ENCODE results near the gene CHST15. TPM values are rescaled to one million over a fixed set of nuclear protein-coding genes. Genes with fewer than 3 reads are reported as not detected.
A peak's percentile ranks its signal among the peaks of the same experiment; 100 is the strongest.

The CHST15 gene
- total RNA-seq, 1 donor from 2014 or later: 4.5 TPM

- intact Hi-C loops (cut with micrococcal nuclease): no loop called here
- no peaks in the 10 kb centered on the region for H3K36me3 ChIP-seq
- H3K9me3 ChIP-seq (replicated peaks): no peaks in the 10 kb centered on the region
- H3K4me1 ChIP-seq: peaks cover 8% of the 10 kb centered on the region
- no peak for DNase-seq
- H3K27ac ChIP-seq (replicated peaks): no peak overlapping the region
- TF ChIP-seq CTCF (IDR thresholded peaks at IDR 0.05; ENCODE audit: borderline replicate concordance): no peak
- no peaks in the 10 kb centered on the region for H3K27me3 ChIP-seq (ENCODE audit: low read depth)
- no peak overlapping the region for H3K4me3 ChIP-seq
Observed at GRCh38 chr10:124126983-124127385, 33.6 kb upstream of the CHST15 start.

GRCh38 chr10:124126145-124126982 is 33.0 kb upstream of the CHST15 start:
- no peaks in the 10 kb centered on the region for H3K36me3 ChIP-seq
- H3K27me3 ChIP-seq (ENCODE audit: low read depth): no peaks in the 10 kb centered on the region
- TF ChIP-seq CTCF (IDR thresholded peaks at IDR 0.05; ENCODE audit: borderline replicate concordance): no peak
- intact Hi-C loops (cut with micrococcal nuclease): no loop called here
- peaks cover 8% of the 10 kb centered on the region for H3K4me1 ChIP-seq
- H3K27ac ChIP-seq (replicated peaks): no peak overlapping the region
- no peaks in the 10 kb centered on the region for H3K9me3 ChIP-seq (replicated peaks)
- no peak overlapping the region for H3K4me3 ChIP-seq
- no peak for DNase-seq

- intact Hi-C loops (cut with micrococcal nuclease): no loop called here
- DNase-seq: no peak
- Histone ChIP-seq H3K4me1 (peaks cover 9% of the 10 kb centered on the region), H3K4me3 (no peak overlapping the region), H3K36me3 (no peaks in the 10 kb centered on the region), H3K9me3 (replicated peaks) (no peaks in the 10 kb centered on the region), H3K27ac (replicated peaks) (no peak overlapping the region), H3K27me3 (ENCODE audit: low read depth) (no peaks in the 10 kb centered on the region)
- peak; percentile 32 for TF ChIP-seq CTCF (IDR thresholded peaks at IDR 0.05; ENCODE audit: borderline replicate concordance)
Observed at GRCh38 chr10:124125305-124126116, 32.1 kb upstream of the CHST15 start.

- Histone ChIP-seq H3K27me3 (ENCODE audit: low read depth) (no peaks in the 10 kb centered on the region), H3K27ac (replicated peaks) (no peak overlapping the region), H3K4me1 (peaks cover 14% of the 10 kb centered on the region), H3K36me3 (no peaks in the 10 kb centered on the region), H3K9me3 (replicated peaks) (no peaks in the 10 kb centered on the region), H3K4me3 (no peak overlapping the region)
- no peak for DNase-seq
- intact Hi-C loops (cut with micrococcal nuclease): no loop called here
- no peak for TF ChIP-seq CTCF (IDR thresholded peaks at IDR 0.05; ENCODE audit: borderline replicate concordance)
Observed at GRCh38 chr10:124124769-124125161, 31.4 kb upstream of the CHST15 start.

DNA sequence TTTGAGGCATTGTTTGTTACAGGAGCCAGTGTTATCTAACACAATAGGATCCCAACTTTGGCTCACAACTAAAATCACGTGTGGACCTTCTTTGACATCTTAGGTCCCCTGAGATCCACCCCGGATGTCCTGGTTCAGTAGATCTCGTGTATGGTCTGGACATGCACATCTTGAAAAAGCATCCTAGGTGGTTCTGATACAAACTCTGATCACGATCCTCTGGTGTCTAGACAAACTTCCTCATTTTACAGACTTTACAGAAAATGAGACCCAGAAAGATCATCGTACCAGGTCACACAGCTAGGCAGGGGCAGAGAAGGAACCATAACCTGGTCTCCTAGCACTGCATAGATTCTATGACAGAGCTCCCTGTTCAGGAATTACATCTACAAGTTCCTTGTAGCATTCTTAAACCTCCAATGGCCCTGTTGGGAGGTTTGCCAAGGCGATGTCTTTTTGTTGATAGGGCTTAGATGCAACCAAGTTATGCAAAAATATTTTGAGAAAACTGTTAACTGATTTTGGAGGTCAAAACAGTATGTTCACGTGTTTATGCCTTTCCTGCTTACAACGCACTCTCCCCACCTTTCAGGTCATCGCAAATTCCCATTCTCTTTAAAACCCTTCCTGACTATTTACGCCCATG is 30.8 kb upstream of the CHST15 start:
- peak overlapping the region; percentile 13 for H3K27ac ChIP-seq (replicated peaks)
- peaks cover 20% of the 10 kb centered on the region for H3K4me1 ChIP-seq
- no peaks in the 10 kb centered on the region for H3K36me3 ChIP-seq
- H3K27me3 ChIP-seq (ENCODE audit: low read depth): no peaks in the 10 kb centered on the region
- TF ChIP-seq CTCF (IDR thresholded peaks at IDR 0.05; ENCODE audit: borderline replicate concordance): no peak
- DNase-seq: no peak
- no peak overlapping the region for H3K4me3 ChIP-seq
- no peaks in the 10 kb centered on the region for H3K9me3 ChIP-seq (replicated peaks)
- intact Hi-C loops (cut with micrococcal nuclease): no loop called here
